ENCODE data around the gene RBBP7. TPM values are rescaled to one million over a fixed set of nuclear protein-coding genes. Genes with fewer than 3 reads are reported as not detected.
A peak's percentile ranks its signal among the peaks of the same experiment; 100 is the strongest.

Gene RBBP7
- total RNA-seq, 3 donors from 2014 or later, result 79.3 to 89.5 (median 86.4) TPM

GRCh38 chrX:16843208-16843909 is 26.8 kb downstream of the RBBP7 start:
- no peak overlapping the region for H3K4me3 ChIP-seq
- no peak overlapping the region for H3K27ac ChIP-seq

DNA sequence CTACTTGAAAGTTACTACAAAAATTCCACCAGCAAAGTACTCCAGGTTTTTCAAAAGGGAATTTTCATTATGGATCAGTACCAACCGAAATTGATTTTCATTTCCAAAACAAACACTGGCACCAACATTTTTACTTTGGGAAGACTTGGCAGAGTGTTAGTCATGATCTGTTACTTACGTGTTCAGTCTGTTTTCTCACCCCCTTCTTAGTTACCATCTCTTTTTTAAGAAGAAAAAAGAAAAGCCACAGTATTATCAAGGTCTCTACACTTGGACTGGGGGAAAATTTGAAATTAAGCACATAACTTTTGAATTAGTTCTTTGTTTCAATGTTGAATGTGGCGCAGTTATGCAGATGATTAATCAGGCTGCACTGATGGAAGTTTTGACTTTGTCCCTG is 27.5 kb downstream of the RBBP7 start:
- no peak for DNase-seq (ENCODE audit: low spot score in 2 of 2)
- intact Hi-C loops (cut with DNase I; ENCODE audit: low total_unique reads), result no loop called here
- Histone ChIP-seq H3K9me3 (no peaks in the 10 kb centered on the region), H3K36me3 (peaks cover 6% of the 10 kb centered on the region), H3K27ac (no peak overlapping the region), H3K4me3 (no peak overlapping the region), H3K4me1 (no peaks in the 10 kb centered on the region), H3K27me3 (no peaks in the 10 kb centered on the region)
- TF ChIP-seq POLR2AphosphoS5 (IDR thresholded peaks at IDR 0.05), result no peak
- no peak for TF ChIP-seq POLR2A (IDR thresholded peaks at IDR 0.05)
- TF ChIP-seq, protein P1, sequence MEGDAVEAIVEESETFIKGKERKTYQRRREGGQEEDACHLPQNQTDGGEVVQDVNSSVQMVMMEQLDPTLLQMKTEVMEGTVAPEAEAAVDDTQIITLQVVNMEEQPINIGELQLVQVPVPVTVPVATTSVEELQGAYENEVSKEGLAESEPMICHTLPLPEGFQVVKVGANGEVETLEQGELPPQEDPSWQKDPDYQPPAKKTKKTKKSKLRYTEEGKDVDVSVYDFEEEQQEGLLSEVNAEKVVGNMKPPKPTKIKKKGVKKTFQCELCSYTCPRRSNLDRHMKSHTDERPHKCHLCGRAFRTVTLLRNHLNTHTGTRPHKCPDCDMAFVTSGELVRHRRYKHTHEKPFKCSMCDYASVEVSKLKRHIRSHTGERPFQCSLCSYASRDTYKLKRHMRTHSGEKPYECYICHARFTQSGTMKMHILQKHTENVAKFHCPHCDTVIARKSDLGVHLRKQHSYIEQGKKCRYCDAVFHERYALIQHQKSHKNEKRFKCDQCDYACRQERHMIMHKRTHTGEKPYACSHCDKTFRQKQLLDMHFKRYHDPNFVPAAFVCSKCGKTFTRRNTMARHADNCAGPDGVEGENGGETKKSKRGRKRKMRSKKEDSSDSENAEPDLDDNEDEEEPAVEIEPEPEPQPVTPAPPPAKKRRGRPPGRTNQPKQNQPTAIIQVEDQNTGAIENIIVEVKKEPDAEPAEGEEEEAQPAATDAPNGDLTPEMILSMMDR (IDR thresholded peaks at IDR 0.05), result no peak

More at GRCh38 chrX:16843208-16843909, 26.8 kb downstream of the RBBP7 start:
- TF ChIP-seq POLR2A (IDR thresholded peaks at IDR 0.05) (no peak), POLR2AphosphoS5 (IDR thresholded peaks at IDR 0.05) (no peak)
- TF ChIP-seq, protein P1 (IDR thresholded peaks at IDR 0.05), result no peak
- DNase-seq (ENCODE audit: low spot score in 2 of 2), result no peak
- Histone ChIP-seq H3K4me1 (no peaks in the 10 kb centered on the region), H3K36me3 (peaks cover 6% of the 10 kb centered on the region), H3K9me3 (no peaks in the 10 kb centered on the region), H3K27me3 (peaks cover 0 to 5% of the 10 kb centered on the region in 2 donors)
- intact Hi-C loops (cut with DNase I; ENCODE audit: low total_unique reads), result no loop called here

DNA sequence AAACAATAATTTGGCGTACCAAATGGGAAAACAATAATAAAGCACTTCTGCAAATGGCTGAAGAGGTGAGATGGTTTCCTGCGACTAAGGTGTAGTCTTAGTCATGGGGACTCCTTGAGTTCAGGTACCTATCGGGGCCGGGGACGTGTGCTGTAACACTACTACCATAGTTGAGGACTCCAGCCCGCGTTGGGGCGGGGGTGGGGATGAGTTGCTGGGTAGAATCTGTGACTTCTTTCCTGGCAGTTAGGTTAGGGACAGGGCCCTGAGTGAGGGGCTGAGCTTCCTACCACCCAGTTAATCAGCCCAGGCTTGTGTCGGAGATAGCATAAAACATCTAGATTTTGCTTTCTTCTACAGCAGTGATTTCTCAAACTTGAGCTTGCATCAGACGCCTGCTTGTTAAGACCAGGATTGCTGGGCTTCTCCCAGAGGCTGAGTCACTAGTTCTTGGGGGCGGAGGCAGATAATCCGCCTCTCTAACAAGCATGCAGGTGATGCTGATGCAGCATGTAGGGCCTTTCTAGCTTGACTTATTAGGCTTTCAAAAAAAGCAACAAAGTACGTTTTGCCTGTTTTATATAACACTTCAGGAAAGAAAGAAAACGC is 30.2 kb downstream of the RBBP7 start:
- peak overlapping the region in 1 of 2 donors; percentile 8 for H3K27ac ChIP-seq
- intact Hi-C loops (cut with DNase I; ENCODE audit: low total_unique reads), result loop anchor here (5.0 kb wide), 1 partner anchor 1007 kb away; no protein-coding TSS in a partner anchor
- no peaks in the 10 kb centered on the region for H3K4me1 ChIP-seq
- no peak for TF ChIP-seq POLR2AphosphoS5 (IDR thresholded peaks at IDR 0.05)
- TF ChIP-seq, protein P1 (IDR thresholded peaks at IDR 0.05), result no peak
- H3K9me3 ChIP-seq, result no peaks in the 10 kb centered on the region
- no peaks in the 10 kb centered on the region for H3K27me3 ChIP-seq
- H3K4me3 ChIP-seq, result no peak overlapping the region
- no peak for DNase-seq (ENCODE audit: low spot score in 2 of 2)
- H3K36me3 ChIP-seq, result peaks cover 4% of the 10 kb centered on the region

DNA sequence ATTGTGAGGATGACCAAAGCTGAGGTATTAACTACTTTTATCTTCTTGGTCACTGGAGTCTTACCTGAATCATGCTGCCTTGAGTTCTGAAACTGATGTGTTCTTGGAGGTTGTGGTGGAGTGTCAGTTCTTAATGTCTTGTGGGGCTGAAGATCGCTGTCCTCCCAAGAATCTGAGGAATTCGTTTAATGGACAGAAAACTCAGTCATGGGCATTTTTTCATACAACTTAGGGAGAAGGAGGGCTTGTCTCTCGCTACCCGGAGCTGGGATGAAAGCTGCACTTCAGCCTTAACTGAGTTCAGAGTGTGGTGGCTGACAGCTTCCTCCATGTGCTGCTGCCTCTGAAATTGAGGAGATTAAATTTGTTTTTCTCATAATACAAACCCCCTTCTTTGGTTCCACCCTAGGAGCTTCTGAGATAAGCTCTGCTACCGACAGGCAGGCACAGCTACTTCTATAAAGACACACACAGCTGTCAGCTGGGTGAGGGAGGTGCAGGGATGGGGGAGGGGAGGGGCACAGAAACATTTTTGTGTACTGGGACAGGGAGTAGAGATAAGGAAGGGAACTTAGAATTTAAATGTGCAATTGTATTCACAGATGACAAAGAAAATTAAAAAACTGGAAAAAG is 30.8 kb downstream of the RBBP7 start:
- intact Hi-C loops (cut with DNase I; ENCODE audit: low total_unique reads), result loop anchor here (5.0 kb wide), 1 partner anchor 1008 kb away; no protein-coding TSS in a partner anchor
- DNase-seq (ENCODE audit: low spot score in 2 of 2), result no peak
- TF ChIP-seq, protein P1 (IDR thresholded peaks at IDR 0.05), result no peak
- TF ChIP-seq POLR2A (IDR thresholded peaks at IDR 0.05) (no peak), POLR2AphosphoS5 (IDR thresholded peaks at IDR 0.05) (no peak)
- H3K4me3 ChIP-seq, result no peak overlapping the region
- no peaks in the 10 kb centered on the region for H3K4me1 ChIP-seq
- no peak overlapping the region for H3K27ac ChIP-seq
- H3K36me3 ChIP-seq, result no peaks in the 10 kb centered on the region
- no peaks in the 10 kb centered on the region for H3K9me3 ChIP-seq
- H3K27me3 ChIP-seq, result no peaks in the 10 kb centered on the region
